ENCODE results near the gene SYTL5.

The SYTL5 gene

DNA sequence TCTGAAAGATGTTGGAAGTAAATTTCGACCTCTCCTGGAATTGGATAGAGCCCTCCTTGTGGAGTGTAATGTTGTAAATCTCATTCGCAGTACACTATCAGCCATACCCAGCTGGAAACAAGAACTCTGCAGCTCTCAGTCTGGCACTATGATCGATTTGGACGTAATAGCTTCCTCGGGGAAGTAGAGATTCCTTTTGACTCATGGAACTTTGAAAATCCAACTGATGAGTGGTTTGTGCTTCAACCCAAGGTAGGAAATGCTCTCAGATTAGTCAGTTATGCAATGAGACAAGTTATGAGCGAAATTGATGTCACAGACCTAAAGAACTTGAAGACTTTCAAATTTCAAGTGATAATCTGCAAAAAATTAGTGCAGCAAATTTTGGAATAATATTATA, 103.9 kb downstream of the SYTL5 start:
- TF ChIP-seq CEBPB (IDR thresholded peaks at IDR 0.05) (no peak), TCF12 (IDR thresholded peaks at IDR 0.05; ENCODE audit: low read depth) (no peak), USF1 (IDR thresholded peaks at IDR 0.05) (no peak), ZBTB7A (IDR thresholded peaks at IDR 0.05; ENCODE audit: low read depth) (no peak), CREB1 (IDR thresholded peaks at IDR 0.05; ENCODE audit: low read depth) (no peak), MAX (IDR thresholded peaks at IDR 0.05) (no peak)
- TF ChIP-seq, protein P1, sequence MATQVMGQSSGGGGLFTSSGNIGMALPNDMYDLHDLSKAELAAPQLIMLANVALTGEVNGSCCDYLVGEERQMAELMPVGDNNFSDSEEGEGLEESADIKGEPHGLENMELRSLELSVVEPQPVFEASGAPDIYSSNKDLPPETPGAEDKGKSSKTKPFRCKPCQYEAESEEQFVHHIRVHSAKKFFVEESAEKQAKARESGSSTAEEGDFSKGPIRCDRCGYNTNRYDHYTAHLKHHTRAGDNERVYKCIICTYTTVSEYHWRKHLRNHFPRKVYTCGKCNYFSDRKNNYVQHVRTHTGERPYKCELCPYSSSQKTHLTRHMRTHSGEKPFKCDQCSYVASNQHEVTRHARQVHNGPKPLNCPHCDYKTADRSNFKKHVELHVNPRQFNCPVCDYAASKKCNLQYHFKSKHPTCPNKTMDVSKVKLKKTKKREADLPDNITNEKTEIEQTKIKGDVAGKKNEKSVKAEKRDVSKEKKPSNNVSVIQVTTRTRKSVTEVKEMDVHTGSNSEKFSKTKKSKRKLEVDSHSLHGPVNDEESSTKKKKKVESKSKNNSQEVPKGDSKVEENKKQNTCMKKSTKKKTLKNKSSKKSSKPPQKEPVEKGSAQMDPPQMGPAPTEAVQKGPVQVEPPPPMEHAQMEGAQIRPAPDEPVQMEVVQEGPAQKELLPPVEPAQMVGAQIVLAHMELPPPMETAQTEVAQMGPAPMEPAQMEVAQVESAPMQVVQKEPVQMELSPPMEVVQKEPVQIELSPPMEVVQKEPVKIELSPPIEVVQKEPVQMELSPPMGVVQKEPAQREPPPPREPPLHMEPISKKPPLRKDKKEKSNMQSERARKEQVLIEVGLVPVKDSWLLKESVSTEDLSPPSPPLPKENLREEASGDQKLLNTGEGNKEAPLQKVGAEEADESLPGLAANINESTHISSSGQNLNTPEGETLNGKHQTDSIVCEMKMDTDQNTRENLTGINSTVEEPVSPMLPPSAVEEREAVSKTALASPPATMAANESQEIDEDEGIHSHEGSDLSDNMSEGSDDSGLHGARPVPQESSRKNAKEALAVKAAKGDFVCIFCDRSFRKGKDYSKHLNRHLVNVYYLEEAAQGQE (IDR thresholded peaks at IDR 0.05; ENCODE audit: low read depth), result no peak

- TF ChIP-seq MAX (IDR thresholded peaks at IDR 0.05), result no peak
These were observed 104.8 kb downstream of the SYTL5 start for GRCh38 chrX:38111196-38111595.

- TF ChIP-seq RAD21 (IDR thresholded peaks at IDR 0.05; ENCODE audit: low read depth) (no peak), EGR1 (IDR thresholded peaks at IDR 0.05) (no peak), TCF12 (IDR thresholded peaks at IDR 0.05; ENCODE audit: low read depth) (no peak), CEBPB (IDR thresholded peaks at IDR 0.05) (no peak), TEAD4 (IDR thresholded peaks at IDR 0.05) (no peak), ZBTB7A (IDR thresholded peaks at IDR 0.05; ENCODE audit: low read depth) (no peak), TAF1 (IDR thresholded peaks at IDR 0.05; ENCODE audit: low read depth) (no peak), EP300 (IDR thresholded peaks at IDR 0.05; ENCODE audit: borderline replicate concordance) (no peak), MAX (IDR thresholded peaks at IDR 0.05) (no peak), CREB1 (IDR thresholded peaks at IDR 0.05; ENCODE audit: low read depth) (no peak), USF1 (IDR thresholded peaks at IDR 0.05) (no peak), YY1 (IDR thresholded peaks at IDR 0.05; ENCODE audit: low read depth) (no peak), NFIC (IDR thresholded peaks at IDR 0.05) (no peak), FOXM1 (IDR thresholded peaks at IDR 0.05; ENCODE audit: borderline replicate concordance, low read depth) (no peak)
- TF ChIP-seq, protein P1 (IDR thresholded peaks at IDR 0.05; ENCODE audit: low read depth), result no peak
These were observed 106.2 kb downstream of the SYTL5 start for GRCh38 chrX:38112566-38112965.

DNA sequence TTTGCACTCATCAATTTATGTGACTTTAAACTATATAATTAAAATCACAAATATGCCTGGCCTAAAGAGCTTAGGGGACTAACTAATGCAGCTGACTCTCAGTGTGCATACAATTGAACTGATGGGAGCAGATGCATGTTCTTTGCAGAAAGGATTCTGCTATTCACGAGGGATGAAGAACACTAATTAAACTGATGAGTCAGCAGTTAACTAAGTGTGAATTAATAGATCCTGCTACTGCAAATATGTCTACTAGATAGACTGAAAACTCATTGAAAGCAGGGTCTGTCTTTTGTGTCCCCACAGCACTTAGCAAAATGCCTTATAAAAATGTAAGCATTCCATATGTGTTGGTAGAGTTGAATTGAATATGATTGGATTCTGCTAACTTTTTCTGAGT, 110.4 kb downstream of the SYTL5 start:
- no peak for TF ChIP-seq USF1 (IDR thresholded peaks at IDR 0.05)
- no peak for TF ChIP-seq TCF12 (IDR thresholded peaks at IDR 0.05; ENCODE audit: low read depth)
- TF ChIP-seq CREB1 (IDR thresholded peaks at IDR 0.05; ENCODE audit: low read depth), result no peak
- TF ChIP-seq, protein P1 (IDR thresholded peaks at IDR 0.05; ENCODE audit: low read depth), result no peak
- TF ChIP-seq TEAD4 (IDR thresholded peaks at IDR 0.05), result no peak
- no peak for TF ChIP-seq YY1 (IDR thresholded peaks at IDR 0.05; ENCODE audit: low read depth)
- no peak for TF ChIP-seq TAF1 (IDR thresholded peaks at IDR 0.05; ENCODE audit: low read depth)
- no peak for TF ChIP-seq NFIC (IDR thresholded peaks at IDR 0.05)
- TF ChIP-seq FOXM1 (IDR thresholded peaks at IDR 0.05; ENCODE audit: borderline replicate concordance, low read depth), result no peak
- TF ChIP-seq MAX (IDR thresholded peaks at IDR 0.05), result no peak
- no peak for TF ChIP-seq EP300 (IDR thresholded peaks at IDR 0.05; ENCODE audit: borderline replicate concordance)
- no peak for TF ChIP-seq EGR1 (IDR thresholded peaks at IDR 0.05)
- TF ChIP-seq CEBPB (IDR thresholded peaks at IDR 0.05), result no peak
- no peak for TF ChIP-seq RAD21 (IDR thresholded peaks at IDR 0.05; ENCODE audit: low read depth)
- TF ChIP-seq ZBTB7A (IDR thresholded peaks at IDR 0.05; ENCODE audit: low read depth), result no peak

Measured in Ishikawa (cell line).